ENCODE data around the gene ISG15. TPM values are rescaled to one million over a fixed set of nuclear protein-coding genes. Genes with fewer than 3 reads are reported as not detected.
"Not testable (repeated sequence)": the region's sequence is repeated elsewhere in the genome, so short reads cannot be mapped to it uniquely, and the experiment has no call there.

Gene ISG15
- total RNA-seq, 2 donors from 2014 or later: 91.6 to 97.5 TPM

GRCh38 chr1:999725-1000356 is 13.5 kb upstream of the ISG15 start, which contains the start of gene HES4:
Gene HES4, minus strand, starts transcription at chr1:1000097. Its CDS starts 124 bp downstream, at chr1:999973.
- DNase-seq (ENCODE audit: low spot score in 2 of 2): peak in 1 of 2 donors; percentile 72
- ATAC-seq: peak; percentile 30 to 77
- no peaks in the 10 kb centered on the region for H3K36me3 Mint-ChIP-seq
- no peak within 1 kb of the TSS for H3K27ac Mint-ChIP-seq
- H3K9me3 Mint-ChIP-seq: no peaks in the 10 kb centered on the region

- Mint-ChIP-seq H3K36me3 (no peaks in the 10 kb centered on the region), H3K27ac (no peak overlapping the region), H3K9me3 (no peaks in the 10 kb centered on the region)
- ATAC-seq: peak; percentile 1 to 25
- peak; percentile 65 to 71 for DNase-seq (ENCODE audit: low spot score in 2 of 2)
Observed at GRCh38 chr1:1000357-1001056, 12.8 kb upstream of the ISG15 start.

GRCh38 chr1:1001057-1001783 is 12.1 kb upstream of the ISG15 start:
- DNase-seq (ENCODE audit: low spot score in 2 of 2): no peak
- Mint-ChIP-seq H3K36me3 (no peaks in the 10 kb centered on the region), H3K27ac (no peak overlapping the region), H3K9me3 (no peaks in the 10 kb centered on the region)
- no peak for ATAC-seq

- ATAC-seq (no peak), DNase-seq (ENCODE audit: low spot score in 2 of 2) (no peak)
- Mint-ChIP-seq H3K27ac (no peak overlapping the region), H3K36me3 (no peaks in the 10 kb centered on the region), H3K9me3 (no peaks in the 10 kb centered on the region)
Observed at GRCh38 chr1:1003618-1004419, 9.5 kb upstream of the ISG15 start.

- DNase-seq (ENCODE audit: low spot score in 2 of 2) (no peak), ATAC-seq (no peak)
- H3K36me3 Mint-ChIP-seq: no peaks in the 10 kb centered on the region
- H3K9me3 Mint-ChIP-seq: no peaks in the 10 kb centered on the region
- H3K27ac Mint-ChIP-seq: no peak overlapping the region
Observed at GRCh38 chr1:1004420-1004779, 8.9 kb upstream of the ISG15 start.

- ATAC-seq (peak in 1 of 2 donors; percentile 15), DNase-seq (ENCODE audit: low spot score in 2 of 2) (no peak)
- H3K27ac Mint-ChIP-seq: no peak overlapping the region
Observed at GRCh38 chr1:1004780-1005697, 8.3 kb upstream of the ISG15 start.

GRCh38 chr1:1005774-1006304 is 7.5 kb upstream of the ISG15 start:
- no peak overlapping the region for H3K27ac Mint-ChIP-seq
- no peaks in the 10 kb centered on the region for H3K9me3 Mint-ChIP-seq
- H3K36me3 Mint-ChIP-seq: no peaks in the 10 kb centered on the region
- ATAC-seq (no peak), DNase-seq (ENCODE audit: low spot score in 2 of 2) (no peak)

More at GRCh38 chr1:1004780-1005697, 8.3 kb upstream of the ISG15 start:
- Mint-ChIP-seq H3K9me3 (no peaks in the 10 kb centered on the region), H3K36me3 (no peaks in the 10 kb centered on the region)

- H3K9me3 Mint-ChIP-seq: no peaks in the 10 kb centered on the region
- ATAC-seq: peak in 1 of 2 donors; percentile 43
- H3K27ac Mint-ChIP-seq: no peak overlapping the region
- no peak for DNase-seq (ENCODE audit: low spot score in 2 of 2)
- H3K36me3 Mint-ChIP-seq: no peaks in the 10 kb centered on the region
Observed at GRCh38 chr1:1006305-1007159, 6.8 kb upstream of the ISG15 start.

- ATAC-seq; H3K27ac Mint-ChIP-seq; DNase-seq (ENCODE audit: low spot score in 2 of 2); H3K36me3 Mint-ChIP-seq; H3K9me3 Mint-ChIP-seq: not testable (repeated sequence)
Observed at GRCh38 chr1:1010131-1010530, 3.2 kb upstream of the ISG15 start.

GRCh38 chr1:1011396-1011949 is 1.8 kb upstream of the ISG15 start:
- H3K9me3 Mint-ChIP-seq: no peaks in the 10 kb centered on the region
- H3K36me3 Mint-ChIP-seq: peaks cover 0 to 10% of the 10 kb centered on the region in 2 donors
- ATAC-seq: no peak
- DNase-seq (ENCODE audit: low spot score in 2 of 2): no peak
- H3K27ac Mint-ChIP-seq: no peak overlapping the region

- H3K9me3 Mint-ChIP-seq; ATAC-seq; H3K36me3 Mint-ChIP-seq; DNase-seq (ENCODE audit: low spot score in 2 of 2): not testable (repeated sequence)
- peak overlapping the region; percentile 93 to 94 for H3K27ac Mint-ChIP-seq
Observed at GRCh38 chr1:1012736-1013104, 577 bp upstream of the ISG15 start.

GRCh38 chr1:1013922-1014648 is 788 bp downstream of the ISG15 start:
- ATAC-seq (no peak), DNase-seq (ENCODE audit: low spot score in 2 of 2) (no peak)
- Mint-ChIP-seq H3K9me3 (no peaks in the 10 kb centered on the region), H3K27ac (peak overlapping the region; percentile 93 to 94), H3K36me3 (peaks cover 5 to 10% of the 10 kb centered on the region in 2 donors)

- DNase-seq (ENCODE audit: low spot score in 2 of 2) (peak in 1 of 2 donors; percentile 57), ATAC-seq (no peak)
- Mint-ChIP-seq H3K27ac (peak overlapping the region in 1 of 2 donors; percentile 93), H3K36me3 (peaks cover 5 to 10% of the 10 kb centered on the region in 2 donors), H3K9me3 (no peaks in the 10 kb centered on the region)
Observed at GRCh38 chr1:1014799-1015681, 1.7 kb downstream of the ISG15 start.

Measured in activated naive CD4-positive, alpha-beta T cell treated with anti-CD3 and anti-CD28 coated beads, Interleukin-2, amount 50 U/mL, for 72 hours (primary cell).